Astrocyte (in vitro differentiated cells and primary cell): ENCODE data around the gene SAMM50.

Experiments
- EZH2 ChIP-seq: IDR thresholded peaks from 2 replicates; pipeline ENCODE4 v1.6.1; 2012; ENCODE audit warnings: mild to moderate bottlenecking, low read length, inconsistent platforms; ENCODE audit not compliant: insufficient read depth
- TF ChIP-seq, protein P1 (sequence below): IDR thresholded peaks from 2 replicates; pipeline ENCODE4 v1.5.1; 2011; ENCODE audit warnings: low read depth, mild to moderate bottlenecking, inconsistent platforms, low read length, moderate library complexity; ENCODE audit not compliant: insufficient read depth

- TF ChIP-seq, protein P1, sequence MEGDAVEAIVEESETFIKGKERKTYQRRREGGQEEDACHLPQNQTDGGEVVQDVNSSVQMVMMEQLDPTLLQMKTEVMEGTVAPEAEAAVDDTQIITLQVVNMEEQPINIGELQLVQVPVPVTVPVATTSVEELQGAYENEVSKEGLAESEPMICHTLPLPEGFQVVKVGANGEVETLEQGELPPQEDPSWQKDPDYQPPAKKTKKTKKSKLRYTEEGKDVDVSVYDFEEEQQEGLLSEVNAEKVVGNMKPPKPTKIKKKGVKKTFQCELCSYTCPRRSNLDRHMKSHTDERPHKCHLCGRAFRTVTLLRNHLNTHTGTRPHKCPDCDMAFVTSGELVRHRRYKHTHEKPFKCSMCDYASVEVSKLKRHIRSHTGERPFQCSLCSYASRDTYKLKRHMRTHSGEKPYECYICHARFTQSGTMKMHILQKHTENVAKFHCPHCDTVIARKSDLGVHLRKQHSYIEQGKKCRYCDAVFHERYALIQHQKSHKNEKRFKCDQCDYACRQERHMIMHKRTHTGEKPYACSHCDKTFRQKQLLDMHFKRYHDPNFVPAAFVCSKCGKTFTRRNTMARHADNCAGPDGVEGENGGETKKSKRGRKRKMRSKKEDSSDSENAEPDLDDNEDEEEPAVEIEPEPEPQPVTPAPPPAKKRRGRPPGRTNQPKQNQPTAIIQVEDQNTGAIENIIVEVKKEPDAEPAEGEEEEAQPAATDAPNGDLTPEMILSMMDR = no peak
- TF ChIP-seq EZH2 = no peak
Measured at GRCh38 chr22:43941449-43941848, 13.8 kb upstream of the SAMM50 start.
